Kidney capillary endothelial cell (primary cell): ENCODE results near the gene SNX21.
A peak's percentile ranks its signal among the peaks of the same experiment; 100 is the strongest.
"Not testable (repeated sequence)": the region's sequence is repeated elsewhere in the genome, so short reads cannot be mapped to it uniquely, and the experiment has no call there.

Experiments
- DNase-seq: peaks from one replicate; pipeline ENCODE4 v3.0.0-alpha.2; 2018; ENCODE audit warnings: low spot score

The SNX21 gene

DNA sequence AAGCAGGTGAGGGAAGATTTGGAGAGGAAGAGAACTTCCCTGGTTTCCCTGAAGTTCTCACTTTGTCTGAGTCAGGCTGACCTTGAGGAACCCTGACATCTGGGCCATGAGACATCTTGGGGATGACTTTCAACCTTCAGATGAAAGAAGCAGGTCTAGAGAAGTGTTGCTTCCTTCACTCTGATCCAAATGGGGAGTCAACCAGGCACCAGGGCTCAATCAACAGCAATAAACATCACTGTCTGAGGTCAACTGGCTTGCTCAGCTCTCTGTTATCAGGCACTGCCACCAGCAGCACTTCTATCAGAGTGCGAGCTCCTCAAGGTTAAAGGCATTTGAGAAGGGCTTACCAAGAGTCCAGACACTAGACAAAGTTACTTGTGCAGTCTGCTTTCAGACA lies 17.3 kb downstream of the SNX21 start:
- DNase-seq: no peak

DNA sequence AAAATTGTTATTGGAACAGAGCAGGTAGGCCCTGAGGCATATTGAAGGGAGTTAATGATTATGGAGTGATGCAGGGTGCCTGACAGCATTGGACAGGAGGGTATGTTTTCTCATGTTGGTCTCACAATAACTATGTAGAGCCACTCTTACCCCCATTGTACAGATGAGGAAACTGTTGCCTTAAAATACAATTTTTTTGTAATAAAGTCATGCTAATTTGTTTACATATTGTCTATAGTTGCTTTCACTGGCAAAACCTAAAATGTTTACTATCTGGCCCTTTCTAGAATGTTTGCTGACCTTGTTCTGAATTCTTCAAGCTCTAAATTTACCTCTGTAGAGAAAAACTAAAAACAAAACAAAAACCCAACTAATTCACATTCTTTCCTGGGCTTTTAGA lies 17.9 kb downstream of the SNX21 start:
- DNase-seq: no peak

GRCh38 chr20:45852326-45852725 lies 18.7 kb downstream of the SNX21 start:
- DNase-seq: no peak

GRCh38 chr20:45853484-45853883 lies 19.9 kb downstream of the SNX21 start:
- DNase-seq: no peak

- DNase-seq: peak; percentile 100
Measured at GRCh38 chr20:45857114-45857881, 23.7 kb downstream of the SNX21 start, which contains the start of the genes ACOT8 and ZSWIM3. ACOT8 (minus strand) TSS chr20:45857392; CDS start chr20:45857315, 77 bp downstream. ZSWIM3 (plus strand) TSS chr20:45857614; CDS start chr20:45857826, 212 bp downstream.

DNA sequence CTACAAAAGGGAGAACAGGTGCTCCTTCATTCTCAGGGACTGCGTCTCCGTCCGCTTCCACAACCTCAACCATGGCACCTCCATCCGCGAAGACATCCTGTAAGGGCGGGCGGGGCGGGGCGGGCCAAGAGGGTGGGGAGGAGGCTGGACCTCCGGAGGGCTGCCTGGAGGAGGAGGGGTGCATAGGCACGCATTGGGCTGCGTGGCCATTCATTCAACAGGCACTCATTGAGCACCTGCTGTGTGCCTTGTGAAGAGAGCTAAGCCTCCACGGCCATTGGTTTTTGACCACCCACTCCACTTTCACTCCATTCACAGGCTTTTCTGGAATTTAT lies 24.2 kb downstream of the SNX21 start:
- no peak for DNase-seq

DNA sequence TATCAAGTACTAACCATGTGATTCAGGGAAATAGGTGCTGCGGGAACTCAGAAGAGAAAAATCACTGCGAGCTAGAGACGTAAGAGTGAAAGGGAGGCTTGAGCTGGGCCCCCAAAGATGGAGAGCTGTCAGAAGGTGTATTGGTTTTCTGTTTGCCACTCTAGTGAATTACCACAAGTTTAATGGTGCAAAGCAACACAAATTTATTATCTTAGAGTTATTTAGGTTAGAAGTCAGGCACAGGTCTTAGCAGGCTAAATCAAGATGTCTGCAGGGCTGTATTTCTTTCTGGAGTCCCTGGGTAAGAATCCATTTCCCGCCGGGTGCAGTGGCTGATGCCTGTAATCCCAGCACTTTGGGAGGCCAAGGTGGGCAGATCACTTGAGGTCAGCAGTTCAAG lies 26.3 kb downstream of the SNX21 start:
- no peak for DNase-seq

DNA sequence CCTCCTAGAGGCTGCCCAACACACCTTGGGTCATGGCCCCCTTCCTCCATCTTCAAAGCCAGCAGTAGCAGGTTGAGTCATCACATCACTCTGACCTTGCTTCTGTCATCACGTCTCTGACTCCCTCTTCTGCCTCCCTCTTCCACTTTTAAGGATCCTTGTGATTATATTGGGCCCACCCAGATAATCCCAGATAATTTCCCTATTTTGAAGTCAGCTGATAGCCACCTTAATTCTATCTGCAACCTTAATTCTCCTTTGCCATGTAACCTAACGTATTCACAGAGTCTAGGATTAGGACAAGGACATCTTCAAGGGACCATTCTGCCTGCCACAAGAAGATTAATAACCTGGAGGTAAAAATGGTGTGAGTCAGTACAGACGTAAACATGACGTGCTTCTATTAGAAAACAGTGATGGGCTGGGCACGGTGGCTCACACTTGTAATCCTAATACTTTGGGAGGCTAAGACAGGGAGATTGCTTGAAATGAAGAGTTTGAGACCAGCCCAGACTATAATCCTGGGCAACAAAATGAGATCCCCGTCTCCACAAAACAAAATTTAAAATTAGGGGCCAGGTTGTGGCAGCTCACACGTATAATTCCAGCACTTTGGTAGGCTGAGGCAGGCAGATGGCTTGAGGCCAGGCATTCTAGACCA lies 27.1 kb downstream of the SNX21 start:
- DNase-seq: no peak

GRCh38 chr20:45861221-45862075 lies 27.8 kb downstream of the SNX21 start:
- no peak for DNase-seq

GRCh38 chr20:45863543-45864470 lies 30.2 kb downstream of the SNX21 start:
- DNase-seq: no peak

GRCh38 chr20:45866454-45866853 lies 32.9 kb downstream of the SNX21 start:
- no peak for DNase-seq

DNA sequence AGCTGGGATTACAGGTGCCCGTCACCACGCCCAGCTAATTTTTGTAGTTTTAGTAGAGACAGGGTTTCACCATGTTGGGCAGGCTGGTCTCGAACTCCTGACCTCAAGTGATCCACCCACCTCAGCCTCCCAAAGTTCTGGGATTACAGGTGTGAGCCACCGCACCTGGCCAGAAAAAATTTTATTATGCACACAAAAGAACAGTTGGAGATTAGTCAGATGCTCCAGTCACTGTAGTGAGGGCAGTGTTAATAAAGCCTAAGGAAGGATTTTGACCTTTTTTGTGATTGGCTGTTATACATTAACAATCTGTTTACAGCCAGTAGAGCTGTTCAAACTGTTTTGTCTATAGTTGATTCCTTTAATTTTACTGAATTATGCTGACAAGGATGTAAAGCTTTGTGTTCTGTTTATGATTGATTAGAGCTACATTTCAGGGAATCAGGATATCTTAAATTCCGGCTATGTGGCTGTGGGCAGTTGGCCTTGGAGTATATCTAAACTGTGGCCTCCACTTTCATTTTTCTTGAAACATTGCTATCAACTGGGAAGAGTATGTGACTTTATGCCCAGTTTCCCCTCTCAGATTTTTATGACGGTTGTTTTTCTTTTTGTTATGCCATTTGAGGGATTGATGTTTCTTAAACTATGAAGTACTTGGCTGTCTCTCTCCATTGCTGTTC lies 33.7 kb downstream of the SNX21 start:
- DNase-seq: no peak

GRCh38 chr20:45867819-45868176 lies 34.2 kb downstream of the SNX21 start:
- DNase-seq: no peak

- DNase-seq: no peak
Measured at GRCh38 chr20:45872626-45873025, 39.0 kb downstream of the SNX21 start.

DNA sequence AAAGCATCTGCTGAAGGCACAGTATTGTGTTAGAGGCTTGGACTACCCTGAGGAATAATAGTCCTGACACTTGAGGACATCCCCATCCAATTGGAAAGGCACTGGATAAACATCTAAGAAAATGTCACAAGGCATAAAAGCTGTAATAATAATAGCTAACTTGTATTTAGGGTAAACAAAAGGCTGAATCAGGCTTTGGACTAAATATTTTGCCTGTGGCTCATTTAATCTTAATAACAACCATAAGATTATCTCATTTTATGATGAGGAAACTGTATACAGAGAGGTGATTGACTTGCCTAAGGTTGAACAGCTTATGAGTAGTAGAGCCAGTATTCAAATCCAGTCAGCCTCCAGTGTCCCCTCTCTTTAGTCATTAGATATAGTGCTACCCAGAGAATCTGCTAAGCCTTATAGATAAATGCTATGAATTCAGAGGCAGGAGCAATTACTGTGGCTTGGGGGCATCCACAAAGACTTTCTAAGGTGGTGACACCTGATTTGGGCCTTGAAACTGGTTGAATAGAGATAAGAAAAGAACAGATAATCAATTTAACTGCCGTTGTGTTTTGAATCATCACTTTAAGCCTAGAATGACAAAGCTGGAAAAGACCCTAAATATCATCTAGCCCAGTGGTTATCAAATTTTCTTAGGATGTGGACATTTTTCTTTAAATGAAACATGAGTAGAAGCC lies 40.0 kb downstream of the SNX21 start:
- DNase-seq: no peak

DNA sequence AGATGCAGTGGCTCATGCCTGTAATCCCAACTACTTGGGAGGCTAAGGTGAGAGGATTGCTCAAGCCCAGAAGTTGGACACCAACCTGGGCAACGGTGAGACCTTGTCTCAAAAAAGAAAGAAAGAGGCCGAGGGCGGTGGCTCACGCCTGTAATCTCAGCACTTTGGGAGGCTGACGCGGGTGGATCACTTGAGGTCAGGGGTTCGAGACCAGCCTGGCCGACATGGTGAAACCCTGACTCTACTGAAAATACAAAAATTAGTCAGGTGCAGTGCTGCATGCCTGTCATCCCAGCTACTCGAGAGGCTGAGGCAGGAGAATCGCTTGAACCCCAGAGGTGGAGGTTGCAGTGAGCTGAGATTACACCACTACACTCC lies 40.5 kb downstream of the SNX21 start:
- not testable (repeated sequence) for DNase-seq

GRCh38 chr20:45874576-45874975 lies 41.0 kb downstream of the SNX21 start:
- no peak for DNase-seq

DNA sequence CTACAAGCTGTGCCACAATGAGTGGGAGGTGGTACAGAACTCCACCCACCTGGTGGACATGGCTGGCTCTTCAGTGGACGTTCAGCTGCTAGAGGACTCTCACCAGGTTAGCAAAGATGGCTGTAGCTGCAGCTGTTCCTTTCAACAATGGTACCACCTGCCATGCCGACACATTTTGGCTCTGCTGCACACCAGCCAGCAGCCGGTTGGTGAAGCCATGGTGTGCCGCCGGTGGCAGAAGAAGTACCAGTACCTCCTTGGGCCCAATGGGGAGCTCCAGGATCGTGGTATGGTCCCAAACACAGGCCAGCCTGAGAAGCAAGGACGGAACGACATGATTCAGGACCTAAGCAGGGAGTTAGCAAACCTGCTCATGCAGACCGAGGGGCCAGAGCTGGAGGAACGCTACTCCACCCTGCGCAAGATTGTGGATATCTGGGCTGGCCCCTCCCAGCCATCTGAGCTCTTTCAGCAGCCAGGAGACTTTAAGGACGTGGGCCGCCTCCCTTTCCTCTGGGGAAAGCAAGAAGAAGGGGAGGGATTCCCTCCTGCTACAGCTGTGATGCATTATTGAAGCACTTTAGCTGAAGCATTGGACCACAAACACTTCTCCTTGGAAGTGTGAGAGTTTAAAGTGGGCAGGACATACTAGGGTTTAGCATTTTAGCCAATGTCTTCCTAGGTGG lies 44.6 kb downstream of the SNX21 start:
- no peak for DNase-seq

- peak; percentile 97 for DNase-seq
Measured at GRCh38 chr20:45880988-45881788, 47.6 kb downstream of the SNX21 start, which contains the start of gene ZSWIM1. ZSWIM1 (plus strand) TSS chr20:45881227; CDS start chr20:45882593, 1,366 bp downstream.
